B cell (primary cell): ENCODE data around the gene TRIM72.

Experiments
- CTCF ChIP-seq: fragments of 200-600 bp; IDR thresholded peaks from one replicate; pipeline ENCODE4 v1.8.0; 2022; ENCODE audit warnings: antibody characterized with exemption, mild to moderate bottlenecking
- EZH2 ChIP-seq: IDR thresholded peaks from 2 replicates; pipeline ENCODE4 v1.6.1; 2012; ENCODE audit warnings: borderline replicate concordance, low read depth, mild to moderate bottlenecking, moderate library complexity, low read length; ENCODE audit not compliant: insufficient read depth, poor library complexity, severe bottlenecking

- no peak for TF ChIP-seq CTCF
- no peak for TF ChIP-seq EZH2
These were observed 59.3 kb downstream of the TRIM72 start for GRCh38 chr16:31273187-31273586.
